HEK293 (cell line): ENCODE measurements around the gene BRSK1.

ENCODE experiments used
- CTCF ChIA-PET: fragments of 350-600 bp; formaldehyde crosslinking; extraction: SDS; loops from one replicate; lab custom pipeline; 2021; ENCODE audit warnings: antibody characterized with exemption; lab: Yijun Ruan, JAX
- POLR2A ChIA-PET: fragments of 300-600 bp; formaldehyde crosslinking; extraction: SDS; loops from one replicate; lab custom pipeline; 2020; ENCODE audit warnings: antibody characterized with exemption, inconsistent platforms; lab: Yijun Ruan, JAX
- H3K27ac ChIP-seq: fragments of 200-500 bp; sonication (Bioruptor generic); 2 replicates; pipeline ENCODE4 v1.5.1; 2014; ENCODE audit warnings: low read depth, low read length, control low read depth, inconsistent platforms; ENCODE audit errors: extremely low read depth
- H3K36me3 ChIP-seq, 2 experiments: fragments of 200-500 bp in 1 of 2; sonication (Bioruptor generic) in 1 of 2; 1 replicate in 1 of 2; 2 replicates in 1 of 2; pipeline ENCODE4 v1.5.1; 2014 to 2017; ENCODE audit warnings: inconsistent platforms in 2 of 2, low read length in 2 of 2; ENCODE audit not compliant: control insufficient read depth in 2 of 2, insufficient read depth in 1 of 2
- H3K4me1 ChIP-seq: fragments of 200-500 bp; sonication (Bioruptor generic); 2 replicates; pipeline ENCODE4 v1.5.1; 2014; ENCODE audit warnings: mild to moderate bottlenecking, low read length, inconsistent platforms; ENCODE audit not compliant: control insufficient read depth, insufficient read depth
- H3K4me3 ChIP-seq: 2 replicates; pipeline ENCODE4 v1.5.1; 2011; ENCODE audit warnings: low read depth, mild to moderate bottlenecking, control low read depth, low read length, moderate library complexity
- H3K9me3 ChIP-seq: fragments of 200-500 bp; sonication (Bioruptor generic); 2 replicates; pipeline ENCODE4 v1.5.1; 2014; ENCODE audit warnings: low read depth, low read length, inconsistent platforms; ENCODE audit not compliant: control insufficient read depth, insufficient read depth
- EGR2 ChIP-seq: fragments of 450-650 bp; formaldehyde crosslinking; IDR thresholded peaks from 2 replicates; pipeline ENCODE4 v1.5.1; 2016; ENCODE audit warnings: low read depth, missing biosample characterization, missing genetic modification characterization
- GLIS2 ChIP-seq: fragments of 450-650 bp; formaldehyde crosslinking; IDR thresholded peaks from 2 replicates; pipeline ENCODE4 v1.5.1; 2016; ENCODE audit warnings: missing biosample characterization, missing genetic modification characterization
- IKZF3 ChIP-seq: fragments of 450-650 bp; IDR thresholded peaks from 2 replicates; pipeline ENCODE4 v1.5.0; 2018; ENCODE audit warnings: missing biosample characterization, mild to moderate bottlenecking, missing genetic modification characterization, moderate library complexity
- SETDB1 ChIP-seq: IDR thresholded peaks from one replicate; pipeline ENCODE4 v1.6.1; 2017; ENCODE audit warnings: mild to moderate bottlenecking, low read length, moderate library complexity, mixed read lengths; ENCODE audit not compliant: insufficient read length
- ZBTB8A ChIP-seq: fragments of 450-650 bp; formaldehyde crosslinking; IDR thresholded peaks from 2 replicates; pipeline ENCODE4 v1.5.1; 2016; ENCODE audit warnings: missing biosample characterization, missing genetic modification characterization
- ZFHX2 ChIP-seq: fragments of 450-650 bp; formaldehyde crosslinking; conservative IDR thresholded peaks from 2 replicates; pipeline ENCODE4 v1.5.1; 2016; ENCODE audit warnings: missing biosample characterization, missing genetic modification characterization
- ZNF16 ChIP-seq: fragments of 450-650 bp; formaldehyde crosslinking; IDR thresholded peaks from 2 replicates; pipeline ENCODE4 v1.5.1; 2016; ENCODE audit warnings: low read depth, missing biosample characterization, missing genetic modification characterization
- ZNF549 ChIP-seq: fragments of 450-650 bp; IDR thresholded peaks from 2 replicates; pipeline ENCODE4 v1.5.1; 2018; ENCODE audit warnings: missing biosample characterization, missing genetic modification characterization, mild to moderate bottlenecking, inconsistent platforms, moderate library complexity
- ZNF621 ChIP-seq: fragments of 450-650 bp; formaldehyde crosslinking; IDR thresholded peaks from 2 replicates; pipeline ENCODE4 v1.5.1; 2017; ENCODE audit warnings: missing biosample characterization, missing genetic modification characterization
- ZNF660 ChIP-seq: fragments of 450-650 bp; IDR thresholded peaks from 2 replicates; pipeline ENCODE4 v1.5.1; 2018; ENCODE audit warnings: missing biosample characterization, mild to moderate bottlenecking, missing genetic modification characterization
- ZNF776 ChIP-seq: fragments of 450-650 bp; formaldehyde crosslinking; IDR thresholded peaks from 2 replicates; pipeline ENCODE4 v1.5.0; 2017; ENCODE audit warnings: missing biosample characterization, missing genetic modification characterization, borderline replicate concordance
- ZNF785 ChIP-seq: fragments of 450-650 bp; formaldehyde crosslinking; IDR thresholded peaks from 2 replicates; pipeline ENCODE4 v1.5.1; 2016; ENCODE audit warnings: missing biosample characterization, missing genetic modification characterization
- ZNF830 ChIP-seq: fragments of 450-650 bp; IDR thresholded peaks from 2 replicates; pipeline ENCODE4 v1.5.0; 2018; ENCODE audit warnings: missing biosample characterization, missing genetic modification characterization, low read depth, mild to moderate bottlenecking, moderate library complexity
- ZSCAN30 ChIP-seq: fragments of 450-650 bp; IDR thresholded peaks from 2 replicates; pipeline ENCODE4 v1.5.1; 2018; ENCODE audit warnings: missing biosample characterization, mild to moderate bottlenecking, missing genetic modification characterization, moderate library complexity
- TF ChIP-seq, protein P1 (sequence below): fragments of 450-650 bp; formaldehyde crosslinking; IDR thresholded peaks from 2 replicates; pipeline ENCODE4 v1.5.1; 2016; ENCODE audit warnings: missing biosample characterization, missing genetic modification characterization

BRSK1 gene

DNA sequence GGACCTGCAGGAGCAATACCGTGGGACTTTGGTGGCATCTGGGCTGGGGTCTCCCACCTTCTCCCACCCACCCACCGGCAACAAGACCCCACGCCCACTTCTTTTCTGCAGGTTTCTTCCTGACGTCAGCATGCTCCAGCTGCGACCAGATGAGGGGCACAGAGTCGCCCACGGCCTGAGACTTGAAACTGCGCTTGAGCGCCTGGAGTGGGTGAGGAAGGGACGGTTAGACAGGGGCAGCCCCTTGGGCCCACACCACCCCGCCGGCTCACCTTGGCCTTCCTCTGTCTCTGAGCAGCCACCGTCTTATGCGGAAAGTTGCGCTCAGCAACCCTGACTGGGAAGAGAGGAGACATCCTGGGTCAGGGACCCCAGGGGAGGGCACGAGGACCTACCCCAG is 77.1 kb downstream of the BRSK1 start:
- no peak overlapping the region for H3K4me3 ChIP-seq
- TF ChIP-seq ZNF16 (tag by site-specific recombination) (no peak), ZNF830 (tag by site-specific recombination) (no peak), SETDB1 (no peak), ZNF549 (tag by site-specific recombination) (no peak), ZNF776 (no peak), GLIS2 (no peak), ZNF621 (tag by site-specific recombination) (no peak), ZBTB8A (no peak), ZNF660 (no peak), ZNF785 (tag by site-specific recombination) (no peak), ZFHX2 (tag by site-specific recombination) (peak; percentile 24; the same call in 1 of the 2 replicates), IKZF3 (tag by site-specific recombination) (no peak), ZSCAN30 (tag by site-specific recombination) (no peak), EGR2 (tag by site-specific recombination) (peak; percentile 35; the same call in 1 of the 2 replicates)
- TF ChIP-seq, protein P1, sequence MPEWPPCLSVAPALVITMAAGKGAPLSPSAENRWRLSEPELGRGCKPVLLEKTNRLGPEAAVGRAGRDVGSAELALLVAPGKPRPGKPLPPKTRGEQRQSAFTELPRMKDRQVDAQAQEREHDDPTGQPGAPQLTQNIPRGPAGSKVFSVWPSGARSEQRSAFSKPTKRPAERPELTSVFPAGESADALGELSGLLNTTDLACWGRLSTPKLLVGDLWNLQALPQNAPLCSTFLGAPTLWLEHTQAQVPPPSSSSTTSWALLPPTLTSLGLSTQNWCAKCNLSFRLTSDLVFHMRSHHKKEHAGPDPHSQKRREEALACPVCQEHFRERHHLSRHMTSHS (tag by site-specific recombination), result no peak
- POLR2A ChIA-PET, result interaction anchor here (0.6 kb wide), 1 partner anchor 59 kb away, joined by 3 read pairs; no protein-coding TSS in a partner anchor
- CTCF ChIA-PET, result no interaction called here
- no peaks in the 10 kb centered on the region for H3K36me3 ChIP-seq
- no peaks in the 10 kb centered on the region for H3K9me3 ChIP-seq
- no peaks in the 10 kb centered on the region for H3K4me1 ChIP-seq
- no peak overlapping the region for H3K27ac ChIP-seq
